ENCODE measurements around the gene EIF2S2.

The EIF2S2 gene

DNA sequence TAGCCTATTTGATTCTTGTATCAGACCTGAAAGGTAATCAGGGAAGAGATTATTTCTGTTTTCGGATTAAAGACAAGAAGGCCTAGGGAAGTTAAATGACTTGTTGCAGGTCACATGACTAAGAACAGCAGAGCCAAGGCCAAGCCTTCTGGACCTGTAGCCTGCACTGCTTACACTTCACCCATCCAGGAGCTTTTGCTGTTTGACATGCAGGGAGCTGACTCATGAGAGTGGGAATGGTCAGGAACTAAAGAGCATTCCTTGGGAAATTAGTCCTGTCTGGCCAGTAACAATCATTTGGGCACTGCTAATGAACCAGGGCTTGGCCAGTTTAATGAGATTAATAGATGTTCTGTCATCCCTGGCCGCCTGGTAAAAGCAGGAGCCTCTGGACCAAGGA, 46.8 kb downstream of the EIF2S2 start:
- H3K27me3 ChIP-seq (ENCODE audit: insufficient read depth, low read depth): no peaks in the 10 kb centered on the region
- TF ChIP-seq, protein P1, sequence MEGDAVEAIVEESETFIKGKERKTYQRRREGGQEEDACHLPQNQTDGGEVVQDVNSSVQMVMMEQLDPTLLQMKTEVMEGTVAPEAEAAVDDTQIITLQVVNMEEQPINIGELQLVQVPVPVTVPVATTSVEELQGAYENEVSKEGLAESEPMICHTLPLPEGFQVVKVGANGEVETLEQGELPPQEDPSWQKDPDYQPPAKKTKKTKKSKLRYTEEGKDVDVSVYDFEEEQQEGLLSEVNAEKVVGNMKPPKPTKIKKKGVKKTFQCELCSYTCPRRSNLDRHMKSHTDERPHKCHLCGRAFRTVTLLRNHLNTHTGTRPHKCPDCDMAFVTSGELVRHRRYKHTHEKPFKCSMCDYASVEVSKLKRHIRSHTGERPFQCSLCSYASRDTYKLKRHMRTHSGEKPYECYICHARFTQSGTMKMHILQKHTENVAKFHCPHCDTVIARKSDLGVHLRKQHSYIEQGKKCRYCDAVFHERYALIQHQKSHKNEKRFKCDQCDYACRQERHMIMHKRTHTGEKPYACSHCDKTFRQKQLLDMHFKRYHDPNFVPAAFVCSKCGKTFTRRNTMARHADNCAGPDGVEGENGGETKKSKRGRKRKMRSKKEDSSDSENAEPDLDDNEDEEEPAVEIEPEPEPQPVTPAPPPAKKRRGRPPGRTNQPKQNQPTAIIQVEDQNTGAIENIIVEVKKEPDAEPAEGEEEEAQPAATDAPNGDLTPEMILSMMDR (conservative IDR thresholded peaks at IDR 0.05; ENCODE audit: low read depth, low read length): no peak
- H3K9ac ChIP-seq: no peak overlapping the region
- H3K4me3 ChIP-seq (IDR thresholded peaks at IDR 0.05; ENCODE audit: insufficient read depth, low read depth, low read length): no peak overlapping the region
- no peaks in the 10 kb centered on the region for H3K36me3 ChIP-seq (ENCODE audit: insufficient read depth)
- H4K20me1 ChIP-seq (ENCODE audit: insufficient read depth): peaks cover 9% of the 10 kb centered on the region; the same call in 1 of the 2 replicates
- H2AFZ ChIP-seq (ENCODE audit: low read depth): no peak overlapping the region
- H3K4me1 ChIP-seq (ENCODE audit: low read depth, poor library complexity, severe bottlenecking): peaks cover 56% of the 10 kb centered on the region
- peaks cover 78% of the 10 kb centered on the region for H3K79me2 ChIP-seq (ENCODE audit: insufficient read depth, low read depth)
- no peak overlapping the region for H3K4me2 ChIP-seq
- no peak overlapping the region for H3K27ac ChIP-seq

DNA sequence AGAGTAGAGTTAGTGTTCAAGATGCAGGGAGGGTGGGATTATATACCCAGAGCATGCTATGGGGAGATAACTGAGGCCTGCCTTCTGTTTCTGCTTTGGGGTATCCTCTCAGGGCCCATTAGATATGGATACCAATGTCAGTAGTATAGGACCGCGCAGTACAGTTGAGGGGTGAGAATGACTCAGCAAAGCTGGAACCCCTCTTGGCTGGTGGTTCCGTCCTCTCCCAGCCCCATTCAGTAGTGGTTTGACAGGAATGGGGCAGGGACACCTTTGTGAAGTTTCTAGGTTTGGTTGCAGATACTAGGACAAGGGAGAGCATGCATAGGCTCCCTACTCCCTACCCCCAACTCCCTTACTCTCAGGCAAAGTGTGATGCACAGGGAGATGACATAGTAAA, 47.8 kb downstream of the EIF2S2 start:
- Histone ChIP-seq H2AFZ (ENCODE audit: low read depth) (no peak overlapping the region), H3K79me2 (ENCODE audit: insufficient read depth, low read depth) (peaks cover 78% of the 10 kb centered on the region; the same call in 1 of the 2 replicates), H3K4me2 (no peak overlapping the region), H3K27ac (no peak overlapping the region; the same call in 1 of the 2 replicates), H3K4me1 (ENCODE audit: low read depth, poor library complexity, severe bottlenecking) (peaks cover 46% of the 10 kb centered on the region), H3K36me3 (ENCODE audit: insufficient read depth) (no peaks in the 10 kb centered on the region), H3K4me3 (IDR thresholded peaks at IDR 0.05; ENCODE audit: insufficient read depth, low read depth, low read length) (no peak overlapping the region), H3K27me3 (ENCODE audit: insufficient read depth, low read depth) (no peaks in the 10 kb centered on the region), H3K9ac (no peak overlapping the region), H4K20me1 (ENCODE audit: insufficient read depth) (0 out of 2 replicates have a peak, but pooled peaks cover 8% of the 10 kb centered on the region)
- TF ChIP-seq, protein P1 (conservative IDR thresholded peaks at IDR 0.05; ENCODE audit: low read depth, low read length): no peak

DNA sequence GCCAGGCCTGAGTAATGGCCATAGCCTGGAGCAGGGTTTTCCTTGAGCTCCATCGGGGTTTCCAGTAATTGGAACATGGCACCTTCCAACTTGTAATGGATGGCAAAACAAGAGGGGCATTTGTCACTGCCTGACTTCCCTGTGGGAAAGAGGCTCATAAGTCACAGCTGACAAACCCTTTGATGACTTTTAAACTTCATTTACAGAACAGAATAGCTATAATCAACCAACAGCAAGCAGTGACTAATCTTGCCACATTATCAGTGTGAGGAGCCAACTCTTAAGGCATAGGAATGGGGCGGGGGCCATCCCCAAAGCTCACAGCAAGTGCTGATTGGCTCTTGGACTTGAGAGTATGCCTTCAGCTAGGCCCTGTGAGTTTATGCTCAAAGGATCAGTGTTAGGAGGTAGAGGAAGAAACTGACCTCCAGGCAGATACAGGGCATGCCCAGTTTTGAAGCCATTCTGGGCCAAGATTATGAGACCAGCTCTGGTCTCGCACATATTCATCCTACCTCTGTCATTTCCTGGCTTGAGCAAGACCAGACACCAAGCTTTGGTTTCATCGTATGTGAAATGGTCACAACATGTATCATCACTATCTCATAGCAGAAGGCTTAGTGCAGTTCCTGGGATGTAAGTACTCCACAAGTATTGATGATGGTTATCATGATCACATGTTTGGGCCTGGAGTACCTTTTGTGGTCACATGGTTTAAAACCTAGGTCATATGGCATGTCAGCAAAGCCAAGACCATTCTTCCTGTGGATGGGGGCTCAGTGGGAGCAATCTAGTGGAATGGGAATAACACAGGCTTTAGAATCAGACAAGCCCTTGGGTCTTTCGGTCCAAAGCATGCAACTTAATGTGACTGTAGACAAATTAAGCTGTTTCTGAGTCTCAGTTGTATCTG, 49.2 kb downstream of the EIF2S2 start:
- H4K20me1 ChIP-seq (ENCODE audit: insufficient read depth): peaks cover 16% of the 10 kb centered on the region
- H2AFZ ChIP-seq (ENCODE audit: low read depth): no peak overlapping the region
- TF ChIP-seq, protein P1 (conservative IDR thresholded peaks at IDR 0.05; ENCODE audit: low read depth, low read length): no peak
- no peak overlapping the region for H3K4me2 ChIP-seq
- H3K4me3 ChIP-seq (IDR thresholded peaks at IDR 0.05; ENCODE audit: insufficient read depth, low read depth, low read length): no peak overlapping the region
- H3K36me3 ChIP-seq (ENCODE audit: insufficient read depth): no peaks in the 10 kb centered on the region
- no peak overlapping the region for H3K27ac ChIP-seq
- H3K4me1 ChIP-seq (ENCODE audit: low read depth, poor library complexity, severe bottlenecking): peaks cover 32% of the 10 kb centered on the region
- H3K9ac ChIP-seq: no peak overlapping the region
- H3K79me2 ChIP-seq (ENCODE audit: insufficient read depth, low read depth): peaks cover 80% of the 10 kb centered on the region; the same call in 1 of the 2 replicates
- no peaks in the 10 kb centered on the region for H3K27me3 ChIP-seq (ENCODE audit: insufficient read depth, low read depth)

DNA sequence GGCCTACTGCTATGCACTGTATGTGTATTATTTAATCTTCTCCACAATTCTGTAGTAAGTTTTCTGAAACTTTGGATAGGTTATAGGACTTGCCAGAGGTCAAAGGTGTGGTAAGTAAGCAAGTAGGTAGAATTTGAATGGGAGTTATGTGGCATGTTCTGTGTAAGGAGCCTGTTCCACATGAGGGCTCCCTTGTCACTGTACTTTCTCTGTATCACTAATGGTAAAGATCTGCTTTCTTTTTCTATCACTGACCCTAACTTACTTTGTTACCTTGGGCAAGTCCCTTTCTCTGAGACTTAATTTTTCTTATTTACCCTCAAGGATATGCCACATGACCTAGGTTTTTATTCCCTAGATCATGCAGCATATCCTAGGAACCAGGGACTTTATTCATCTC, 50.3 kb downstream of the EIF2S2 start:
- TF ChIP-seq, protein P1 (conservative IDR thresholded peaks at IDR 0.05; ENCODE audit: low read depth, low read length): no peak
- Histone ChIP-seq H3K4me3 (IDR thresholded peaks at IDR 0.05; ENCODE audit: insufficient read depth, low read depth, low read length) (no peak overlapping the region), H3K27ac (no peak overlapping the region; the same call in 1 of the 2 replicates), H2AFZ (ENCODE audit: low read depth) (no peak overlapping the region), H3K4me2 (no peak overlapping the region), H3K36me3 (ENCODE audit: insufficient read depth) (no peaks in the 10 kb centered on the region), H3K27me3 (ENCODE audit: insufficient read depth, low read depth) (no peaks in the 10 kb centered on the region), H3K79me2 (ENCODE audit: insufficient read depth, low read depth) (peaks cover 91% of the 10 kb centered on the region), H4K20me1 (ENCODE audit: insufficient read depth) (peaks cover 19% of the 10 kb centered on the region), H3K4me1 (ENCODE audit: low read depth, poor library complexity, severe bottlenecking) (peaks cover 21% of the 10 kb centered on the region), H3K9ac (no peak overlapping the region)

All from KMS-11 (cell line).